Renal pelvis (tissue), 4 donors: Measurements from ENCODE around the gene PODXL. TPM values are rescaled to one million over a fixed set of nuclear protein-coding genes. Genes with fewer than 3 reads are reported as not detected.
"Not testable (repeated sequence)": the region's sequence is repeated elsewhere in the genome, so short reads cannot be mapped to it uniquely, and the experiment has no call there.

ENCODE experiments used
- DNase-seq: peaks from one replicate; pipeline ENCODE4 v3.0.0-alpha.2; 2013
- polyA plus RNA-seq, 3 donors: library from polyadenylated mRNA; unstranded; fragments of 120-200 nt; gene quantifications; one replicate each; pipeline ENCODE4 v1.2.1, GENCODE V29; 2013; ENCODE audit not compliant: insufficient read length in 3 of 3

PODXL gene
- polyA plus RNA-seq, 3 donors, result 697 to 819 (median 738) TPM

GRCh38 chr7:131518626-131519025, 37.8 kb downstream of the PODXL start:
- DNase-seq, result no peak

GRCh38 chr7:131517218-131517923, 39.1 kb downstream of the PODXL start:
- DNase-seq, result no peak

GRCh38 chr7:131515471-131515870, 41.0 kb downstream of the PODXL start:
- not testable (repeated sequence) for DNase-seq

- peak; percentile 87 for DNase-seq
These were observed 43.0 kb downstream of the PODXL start for GRCh38 chr7:131513245-131514061.

GRCh38 chr7:131511774-131512535, 44.5 kb downstream of the PODXL start:
- DNase-seq, result no peak

GRCh38 chr7:131511071-131511470, 45.4 kb downstream of the PODXL start:
- no peak for DNase-seq

GRCh38 chr7:131509781-131510180, 46.6 kb downstream of the PODXL start:
- no peak for DNase-seq

- no peak for DNase-seq
These were observed 47.5 kb downstream of the PODXL start for GRCh38 chr7:131508754-131509486.

- DNase-seq, result peak; percentile 61
These were observed 48.7 kb downstream of the PODXL start for GRCh38 chr7:131507592-131508331.

GRCh38 chr7:131506597-131506996, 49.8 kb downstream of the PODXL start:
- DNase-seq, result no peak

GRCh38 chr7:131505636-131506557, 50.5 kb downstream of the PODXL start:
- no peak for DNase-seq

- not testable (repeated sequence) for DNase-seq
These were observed 51.3 kb downstream of the PODXL start for GRCh38 chr7:131505037-131505620.

GRCh38 chr7:131504157-131504899, 52.1 kb downstream of the PODXL start:
- no peak for DNase-seq

- DNase-seq, result no peak
These were observed 52.8 kb downstream of the PODXL start for GRCh38 chr7:131503639-131504038.

GRCh38 chr7:131502810-131503508, 53.5 kb downstream of the PODXL start:
- peak; percentile 37 for DNase-seq

GRCh38 chr7:131501930-131502685, 54.3 kb downstream of the PODXL start:
- no peak for DNase-seq

GRCh38 chr7:131501422-131501821, 55.0 kb downstream of the PODXL start:
- DNase-seq, result no peak
